ENCODE measurements around the gene CES4A. TPM values are rescaled to one million over a fixed set of nuclear protein-coding genes. Genes with fewer than 3 reads are reported as not detected.

The CES4A gene
- total RNA-seq, 1 experiment from 2014 or later = 1.9 TPM

DNA sequence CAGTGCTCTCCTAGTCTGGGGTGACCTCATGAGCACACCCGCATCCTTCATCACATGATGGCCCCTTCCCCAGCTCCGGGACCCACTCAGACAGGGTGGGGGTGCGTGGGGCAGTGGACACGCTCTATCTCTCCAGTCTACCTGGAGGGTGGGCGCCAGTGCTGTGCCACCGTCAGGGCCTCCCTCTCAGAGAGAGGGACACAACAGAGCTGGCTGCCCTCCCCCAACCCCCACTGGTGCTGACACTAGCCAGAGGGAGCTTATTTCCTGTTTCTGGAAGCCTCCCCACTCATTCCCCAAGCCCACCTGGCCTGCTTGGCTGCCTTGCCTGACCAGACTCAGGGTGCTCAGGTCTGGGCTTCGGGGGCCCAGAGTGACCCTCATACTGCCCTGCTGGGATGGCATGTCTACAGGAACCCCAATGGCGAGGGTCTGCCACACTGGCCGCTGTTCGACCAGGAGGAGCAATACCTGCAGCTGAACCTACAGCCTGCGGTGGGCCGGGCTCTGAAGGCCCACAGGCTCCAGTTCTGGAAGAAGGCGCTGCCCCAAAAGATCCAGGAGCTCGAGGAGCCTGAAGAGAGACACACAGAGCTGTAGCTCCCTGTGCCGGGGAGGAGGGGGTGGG is 44.8 kb upstream of the CES4A start:
- no peak overlapping the region for H4K91ac ChIP-seq (ENCODE audit: insufficient read length, low read depth, low read length)
- H3K27ac ChIP-seq (ENCODE audit: insufficient read length, low read depth, low read length) = no peak overlapping the region
- no peak overlapping the region for H2BK20ac ChIP-seq (ENCODE audit: low read depth, low read length, poor library complexity, severe bottlenecking)
- H2AK5ac ChIP-seq (ENCODE audit: insufficient read length, low read length) = no peak overlapping the region
- WGBS (ENCODE audit: extremely low coverage, insufficient read length, low lambda C conversion rate) = no CpG with 5 or more reads among the region's 15 CpGs
- no peaks in the 10 kb centered on the region for H3K9me3 ChIP-seq (ENCODE audit: control insufficient read depth, low read depth, low read length)
- no peaks in the 10 kb centered on the region for H3K23me2 ChIP-seq (ENCODE audit: insufficient read length, low read depth, low read length, poor library complexity, severe bottlenecking)
- no peak overlapping the region for H3K4ac ChIP-seq (ENCODE audit: low read depth, low read length)
- H3K4me2 ChIP-seq (ENCODE audit: insufficient read depth, insufficient read length, low read length) = no peak overlapping the region
- H3K4me1 ChIP-seq (ENCODE audit: insufficient read depth, low read length) = no peaks in the 10 kb centered on the region
- DNase-seq = no peak
- H3K9me3 Mint-ChIP-seq = no peaks in the 10 kb centered on the region
- TF ChIP-seq, protein P1, sequence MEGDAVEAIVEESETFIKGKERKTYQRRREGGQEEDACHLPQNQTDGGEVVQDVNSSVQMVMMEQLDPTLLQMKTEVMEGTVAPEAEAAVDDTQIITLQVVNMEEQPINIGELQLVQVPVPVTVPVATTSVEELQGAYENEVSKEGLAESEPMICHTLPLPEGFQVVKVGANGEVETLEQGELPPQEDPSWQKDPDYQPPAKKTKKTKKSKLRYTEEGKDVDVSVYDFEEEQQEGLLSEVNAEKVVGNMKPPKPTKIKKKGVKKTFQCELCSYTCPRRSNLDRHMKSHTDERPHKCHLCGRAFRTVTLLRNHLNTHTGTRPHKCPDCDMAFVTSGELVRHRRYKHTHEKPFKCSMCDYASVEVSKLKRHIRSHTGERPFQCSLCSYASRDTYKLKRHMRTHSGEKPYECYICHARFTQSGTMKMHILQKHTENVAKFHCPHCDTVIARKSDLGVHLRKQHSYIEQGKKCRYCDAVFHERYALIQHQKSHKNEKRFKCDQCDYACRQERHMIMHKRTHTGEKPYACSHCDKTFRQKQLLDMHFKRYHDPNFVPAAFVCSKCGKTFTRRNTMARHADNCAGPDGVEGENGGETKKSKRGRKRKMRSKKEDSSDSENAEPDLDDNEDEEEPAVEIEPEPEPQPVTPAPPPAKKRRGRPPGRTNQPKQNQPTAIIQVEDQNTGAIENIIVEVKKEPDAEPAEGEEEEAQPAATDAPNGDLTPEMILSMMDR (conservative IDR thresholded peaks at IDR 0.05) = no peak
- H3K9ac ChIP-seq (ENCODE audit: extremely low read depth, insufficient read length, low read length) = no peak overlapping the region
- no peak overlapping the region for H3T11ph ChIP-seq (ENCODE audit: low read length)
- H3K23ac ChIP-seq (ENCODE audit: insufficient read length, low read depth, low read length) = no peak overlapping the region
- peaks cover 10 to 39% (median 34%) of the 10 kb centered on the region in 3 experiments; a peak in 6 of 7 replicates for H3K36me3 Mint-ChIP-seq (ENCODE audit: insufficient read depth in 1 of 3, low read depth in 3 of 3)
- H3K4me3 Mint-ChIP-seq = no peak overlapping the region
- no peak overlapping the region for H2BK120ac ChIP-seq (ENCODE audit: low read depth, low read length, poor library complexity, severe bottlenecking)
- no peak overlapping the region for H2BK5ac ChIP-seq (ENCODE audit: insufficient read length, low read length)
- no peaks in the 10 kb centered on the region for H4K20me1 ChIP-seq (ENCODE audit: control insufficient read depth, insufficient read depth, insufficient read length)
- no peaks in the 10 kb centered on the region; the same call in none of the 2 replicates for H3K27me3 Mint-ChIP-seq (ENCODE audit: low read depth)
- H3K18ac ChIP-seq (ENCODE audit: insufficient read length, low read depth, low read length) = no peak overlapping the region
- H2BK15ac ChIP-seq (ENCODE audit: low read depth, low read length) = no peak overlapping the region
- no peak overlapping the region for H4K5ac ChIP-seq (ENCODE audit: insufficient read length, low read depth, low read length)
- H3K79me2 ChIP-seq (ENCODE audit: insufficient read depth, low read length) = no peaks in the 10 kb centered on the region
- H3K4me1 Mint-ChIP-seq = peaks cover 2 to 4% of the 10 kb centered on the region in 2 experiments; a peak in 2 of 4 replicates
- H3K27me3 ChIP-seq (ENCODE audit: insufficient read depth, low read length) = peaks cover 3% of the 10 kb centered on the region; the same call in 1 of the 2 replicates
- H3K79me1 ChIP-seq (ENCODE audit: insufficient read depth, low read depth, low read length, poor library complexity, severe bottlenecking) = no peaks in the 10 kb centered on the region
- H3K27ac Mint-ChIP-seq = no peak overlapping the region
- H3K56ac ChIP-seq (ENCODE audit: insufficient read length, low read depth, low read length) = no peak overlapping the region
- no peak overlapping the region for H2BK12ac ChIP-seq (ENCODE audit: insufficient read length, low read depth, low read length)
- H2AFZ ChIP-seq (ENCODE audit: low read length) = no peak overlapping the region
- no peak overlapping the region for H3K14ac ChIP-seq (ENCODE audit: insufficient read depth, low read length)
- no peak overlapping the region for H4K8ac ChIP-seq (replicated peaks; ENCODE audit: insufficient read length, low read depth, low read length)

Data from H9 (cell line).